Endothelial cell (in vitro differentiated cells): ENCODE results near the gene SLC6A12. TPM values are rescaled to one million over a fixed set of nuclear protein-coding genes. Genes with fewer than 3 reads are reported as not detected.

ENCODE experiments used
- DNase-seq: peaks from one replicate; pipeline ENCODE4 v3.0.0; 2021; ENCODE audit warnings: low spot score
- H3K27ac Mint-ChIP-seq: one replicate; pipeline ENCODE4 v1.8.0; 2021; ENCODE audit warnings: mixed read lengths, inconsistent platforms; ENCODE audit not compliant: unreplicated experiment
- H3K27me3 Mint-ChIP-seq: one replicate; pipeline ENCODE4 v1.8.0; 2021; ENCODE audit warnings: mild to moderate bottlenecking, moderate library complexity, mixed read lengths, inconsistent platforms; ENCODE audit not compliant: unreplicated experiment
- H3K36me3 Mint-ChIP-seq: one replicate; pipeline ENCODE4 v1.8.0; 2021; ENCODE audit warnings: mild to moderate bottlenecking, low read depth, mixed read lengths, inconsistent platforms; ENCODE audit not compliant: unreplicated experiment
- H3K4me1 Mint-ChIP-seq: one replicate; pipeline ENCODE4 v1.8.0; 2021; ENCODE audit warnings: mild to moderate bottlenecking, mixed read lengths, inconsistent platforms; ENCODE audit not compliant: unreplicated experiment
- H3K4me3 Mint-ChIP-seq: one replicate; pipeline ENCODE4 v1.8.0; 2021; ENCODE audit warnings: mild to moderate bottlenecking, mixed read lengths, inconsistent platforms; ENCODE audit not compliant: unreplicated experiment
- H3K9me3 Mint-ChIP-seq: one replicate; pipeline ENCODE4 v1.8.0; 2021; ENCODE audit warnings: mixed read lengths, inconsistent platforms; ENCODE audit not compliant: unreplicated experiment
- CTCF ChIP-seq: fragments of 200-600 bp; sonication (generic); IDR thresholded peaks from one replicate; pipeline ENCODE4 v1.5.0; 2021; ENCODE audit warnings: antibody characterized with exemption; ENCODE audit not compliant: unreplicated experiment
- total RNA-seq: library from RNA; stranded (reverse); fragmentation: NEBNext Ultra II Directional; extraction: Animal tissue kit (Norgen Biotek cat#: 25700); gene quantifications from one replicate; pipeline ENCODE4 v1.2.1, GENCODE V29; 2021; ENCODE audit not compliant: unreplicated experiment

SLC6A12 gene
- total RNA-seq, 1 donor from 2014 or later: 0.26 TPM

GRCh38 chr12:195951-196350, 18.0 kb downstream of the SLC6A12 start:
- no peak overlapping the region for H3K4me3 Mint-ChIP-seq
- no peak for TF ChIP-seq CTCF
- H3K27me3 Mint-ChIP-seq: peaks cover 12% of the 10 kb centered on the region
- no peaks in the 10 kb centered on the region for H3K9me3 Mint-ChIP-seq
- H3K4me1 Mint-ChIP-seq: peaks cover 4% of the 10 kb centered on the region
- H3K27ac Mint-ChIP-seq: no peak overlapping the region
- peaks cover 2% of the 10 kb centered on the region for H3K36me3 Mint-ChIP-seq
- no peak for DNase-seq

- H3K27me3 Mint-ChIP-seq: peaks cover 8% of the 10 kb centered on the region
- TF ChIP-seq CTCF: no peak
- no peaks in the 10 kb centered on the region for H3K9me3 Mint-ChIP-seq
These were observed 18.8 kb downstream of the SLC6A12 start for GRCh38 chr12:195156-195555.

GRCh38 chr12:194276-194675, 19.7 kb downstream of the SLC6A12 start:
- no peak for TF ChIP-seq CTCF
- Mint-ChIP-seq H3K27me3 (peaks cover 8% of the 10 kb centered on the region), H3K36me3 (peaks cover 2% of the 10 kb centered on the region), H3K4me1 (peaks cover 6% of the 10 kb centered on the region), H3K27ac (no peak overlapping the region), H3K9me3 (no peaks in the 10 kb centered on the region), H3K4me3 (no peak overlapping the region)
- DNase-seq: no peak

More at GRCh38 chr12:195156-195555, 18.8 kb downstream of the SLC6A12 start:
- no peak for DNase-seq
- H3K4me1 Mint-ChIP-seq: peaks cover 4% of the 10 kb centered on the region
- peaks cover 2% of the 10 kb centered on the region for H3K36me3 Mint-ChIP-seq
- H3K4me3 Mint-ChIP-seq: no peak overlapping the region
- H3K27ac Mint-ChIP-seq: no peak overlapping the region

GRCh38 chr12:193261-193660, 20.7 kb downstream of the SLC6A12 start:
- Mint-ChIP-seq H3K4me1 (peaks cover 6% of the 10 kb centered on the region), H3K4me3 (no peak overlapping the region), H3K36me3 (peaks cover 2% of the 10 kb centered on the region), H3K27me3 (peaks cover 9% of the 10 kb centered on the region), H3K9me3 (no peaks in the 10 kb centered on the region), H3K27ac (no peak overlapping the region)
- TF ChIP-seq CTCF: no peak
- no peak for DNase-seq

- peaks cover 9% of the 10 kb centered on the region for H3K4me1 Mint-ChIP-seq
- H3K4me3 Mint-ChIP-seq: no peak overlapping the region
- DNase-seq: no peak
- no peaks in the 10 kb centered on the region for H3K9me3 Mint-ChIP-seq
- H3K27ac Mint-ChIP-seq: no peak overlapping the region
- no peak for TF ChIP-seq CTCF
- H3K27me3 Mint-ChIP-seq: peaks cover 13% of the 10 kb centered on the region
- H3K36me3 Mint-ChIP-seq: peaks cover 2% of the 10 kb centered on the region
These were observed 22.4 kb downstream of the SLC6A12 start for GRCh38 chr12:191541-191940.
